GM19438 (cell line): ENCODE measurements around the gene TMEM47.

ENCODE experiments used
- ATAC-seq: cut with Tn5 transposase; IDR thresholded peaks from one replicate; pipeline ENCODE4 v1.9.1; 2021; ENCODE audit warnings: low read depth; ENCODE audit not compliant: unreplicated experiment

TMEM47 gene

DNA sequence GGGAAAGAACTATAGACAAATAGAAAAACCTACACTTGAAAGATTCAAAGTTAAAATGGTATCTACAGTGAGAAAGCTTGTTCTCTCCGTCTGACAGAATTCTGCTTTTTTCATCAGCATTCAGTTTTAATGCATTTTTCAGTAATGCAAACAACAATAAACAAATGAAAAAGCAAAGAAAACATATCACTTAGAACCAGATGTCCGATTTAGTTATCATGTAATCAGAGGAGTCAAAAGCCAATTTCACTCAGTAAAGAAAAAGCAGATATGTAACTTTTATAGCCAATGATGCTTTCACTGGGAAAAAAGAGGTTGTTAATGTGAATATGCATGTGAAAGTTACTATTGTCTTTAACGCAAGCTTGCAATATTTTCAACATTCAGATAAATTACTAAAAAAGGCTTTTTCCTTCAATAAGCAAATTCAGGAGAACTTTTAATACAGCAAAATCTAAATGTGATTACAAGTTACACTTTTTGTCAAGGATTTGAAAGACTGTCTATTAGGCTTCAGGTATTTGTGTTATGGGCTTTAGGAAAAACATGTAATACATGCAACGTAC lies 70.7 kb downstream of the TMEM47 start:
- ATAC-seq, result no peak

DNA sequence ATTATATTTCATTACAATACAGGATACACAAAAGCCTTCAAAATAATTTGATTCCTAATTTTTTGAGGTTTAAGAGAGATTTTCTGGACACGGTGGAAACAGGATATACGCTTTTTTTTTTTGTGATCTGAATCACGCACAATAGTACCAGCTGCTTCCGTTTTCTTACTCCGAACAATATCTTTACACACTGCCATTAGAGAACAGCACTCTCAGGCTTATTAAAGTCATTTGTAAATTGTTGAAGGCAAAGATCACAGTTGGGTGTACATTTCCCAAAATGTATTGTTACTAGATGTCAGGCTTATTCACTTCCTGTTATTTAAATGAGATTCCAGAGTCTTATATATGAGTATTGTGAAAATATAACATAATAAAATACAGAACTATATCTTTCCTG lies 71.5 kb downstream of the TMEM47 start:
- ATAC-seq, result no peak

DNA sequence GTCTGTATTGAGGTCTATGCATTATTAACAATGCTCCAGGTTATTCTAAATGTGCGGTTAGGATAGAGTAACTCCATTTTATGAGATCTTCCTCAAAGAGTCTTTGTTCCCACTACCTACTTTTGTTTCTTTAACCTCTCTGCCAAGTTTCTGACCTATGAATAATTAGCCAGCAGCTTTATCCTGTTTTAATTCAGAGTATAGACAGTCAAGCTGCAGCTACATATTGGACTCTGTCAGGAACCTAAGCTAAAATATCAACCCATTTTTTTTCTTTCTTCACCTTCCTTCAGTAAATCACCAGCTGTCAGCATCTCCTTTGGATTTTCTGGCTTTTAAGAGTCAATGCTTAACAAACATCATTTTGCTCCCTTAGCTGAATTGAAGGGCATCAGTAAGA lies 72.3 kb downstream of the TMEM47 start:
- ATAC-seq, result no peak

DNA sequence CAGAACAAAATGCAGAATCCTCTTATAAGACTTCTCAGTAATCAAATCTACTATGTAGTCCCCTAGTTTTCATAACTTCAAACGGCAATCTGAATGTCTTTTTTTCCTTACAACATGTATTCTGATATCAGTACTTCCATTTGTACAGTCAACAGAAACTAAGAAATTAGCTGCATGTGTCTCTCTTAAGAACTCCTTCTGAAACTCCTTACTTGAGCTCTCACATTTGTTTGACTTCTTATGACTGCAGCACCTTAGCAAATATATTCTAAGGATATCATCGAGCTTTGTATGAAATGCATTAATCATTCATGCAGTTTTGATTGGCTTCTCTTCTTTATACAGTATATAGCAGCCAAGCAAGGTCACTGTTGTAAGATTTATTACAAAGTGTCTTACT lies 77.0 kb downstream of the TMEM47 start:
- ATAC-seq, result no peak

- no peak for ATAC-seq
Observed at GRCh38 chrX:34578237-34578636, 78.8 kb downstream of the TMEM47 start.
